D721Med (cell line): ENCODE results near the gene ANKRD12.

Experiments
- DNase-seq: peaks from one replicate; pipeline ENCODE4 v3.0.0; 2011; ENCODE audit warnings: low spot score; ENCODE audit not compliant: insufficient read length
- FAIRE-seq: peaks from 2 replicates; lab custom pipeline; 2011; peaks lifted over from hg19 to GRCh38; lab: Jason Lieb, UNC
- CTCF ChIP-seq: IDR thresholded peaks from 2 replicates; pipeline ENCODE4 v1.5.1; 2012; ENCODE audit warnings: mild to moderate bottlenecking, control low read depth; ENCODE audit not compliant: insufficient read depth; ENCODE audit errors: missing control alignments

ANKRD12 gene

GRCh38 chr18:9120796-9121195 is 15.8 kb upstream of the ANKRD12 start:
- no peak for TF ChIP-seq CTCF
- FAIRE-seq (no peak), DNase-seq (no peak)

GRCh38 chr18:9123520-9123919 is 13.1 kb upstream of the ANKRD12 start:
- no peak for DNase-seq
- peak; percentile 87 for FAIRE-seq
- no peak for TF ChIP-seq CTCF

GRCh38 chr18:9124824-9125223 is 11.8 kb upstream of the ANKRD12 start:
- DNase-seq (no peak), FAIRE-seq (no peak)
- TF ChIP-seq CTCF: no peak

- TF ChIP-seq CTCF: no peak
- no peak for DNase-seq
- FAIRE-seq: peak; percentile 51
Observed at GRCh38 chr18:9126337-9126736, 10.2 kb upstream of the ANKRD12 start.

GRCh38 chr18:9130195-9130594 is 6.4 kb upstream of the ANKRD12 start:
- FAIRE-seq (no peak), DNase-seq (no peak)
- TF ChIP-seq CTCF: no peak

- no peak for TF ChIP-seq CTCF
- FAIRE-seq: no peak
- DNase-seq: no peak
Observed at GRCh38 chr18:9130806-9131205, 5.8 kb upstream of the ANKRD12 start.

GRCh38 chr18:9132628-9133027 is 4.0 kb upstream of the ANKRD12 start:
- DNase-seq: no peak
- no peak for TF ChIP-seq CTCF
- FAIRE-seq: no peak
